IPS-20b (cell line): ENCODE measurements around the gene SLBP.
A peak's percentile ranks its signal among the peaks of the same experiment; 100 is the strongest.

Experiments used
- H3K27ac ChIP-seq: one replicate; pipeline ENCODE4 v1.5.1; 2013; ENCODE audit warnings: low read length
- H3K27me3 ChIP-seq: 2 replicates; pipeline ENCODE4 v1.6.1; 2013; ENCODE audit warnings: mild to moderate bottlenecking, low read length, inconsistent platforms; ENCODE audit not compliant: insufficient read depth
- H3K36me3 ChIP-seq: 2 replicates; pipeline ENCODE4 v1.6.1; 2013; ENCODE audit warnings: low read depth, mild to moderate bottlenecking, inconsistent platforms, low read length, moderate library complexity; ENCODE audit not compliant: insufficient read depth
- H3K4me1 ChIP-seq: 2 replicates; pipeline ENCODE4 v1.6.1; 2013; ENCODE audit warnings: mild to moderate bottlenecking, control low read depth, inconsistent platforms, low read length, moderate library complexity; ENCODE audit not compliant: insufficient read depth
- H3K4me3 ChIP-seq: 2 replicates; pipeline ENCODE4 v1.5.1; 2013; ENCODE audit warnings: mild to moderate bottlenecking, low read length, inconsistent platforms
- H3K9ac ChIP-seq: 2 replicates; pipeline ENCODE4 v1.6.1; 2013; ENCODE audit warnings: low read depth, mild to moderate bottlenecking, inconsistent platforms, low read length, moderate library complexity
- H3K9me3 ChIP-seq: 2 replicates; pipeline ENCODE4 v1.6.1; 2013; ENCODE audit warnings: mild to moderate bottlenecking, low read depth, low read length, inconsistent platforms; ENCODE audit not compliant: insufficient read depth

SLBP gene

GRCh38 chr4:1754336-1754735 lies 42.2 kb upstream of the SLBP start:
- no peak overlapping the region for H3K27ac ChIP-seq
- no peak overlapping the region for H3K4me3 ChIP-seq
- H3K9me3 ChIP-seq, result no peaks in the 10 kb centered on the region
- H3K4me1 ChIP-seq, result no peaks in the 10 kb centered on the region
- H3K36me3 ChIP-seq, result no peaks in the 10 kb centered on the region
- H3K27me3 ChIP-seq, result no peaks in the 10 kb centered on the region
- no peak overlapping the region for H3K9ac ChIP-seq

GRCh38 chr4:1753697-1754311 lies 41.7 kb upstream of the SLBP start:
- Histone ChIP-seq H3K27ac (no peak overlapping the region), H3K4me3 (no peak overlapping the region), H3K4me1 (no peaks in the 10 kb centered on the region), H3K27me3 (no peaks in the 10 kb centered on the region), H3K9me3 (no peaks in the 10 kb centered on the region), H3K9ac (no peak overlapping the region), H3K36me3 (no peaks in the 10 kb centered on the region)

GRCh38 chr4:1753294-1753696 lies 41.2 kb upstream of the SLBP start:
- peaks cover 3% of the 10 kb centered on the region; the same call in 1 of the 2 replicates for H3K27me3 ChIP-seq
- no peak overlapping the region for H3K9ac ChIP-seq
- H3K27ac ChIP-seq, result no peak overlapping the region
- H3K9me3 ChIP-seq, result no peaks in the 10 kb centered on the region
- H3K4me1 ChIP-seq, result no peaks in the 10 kb centered on the region
- no peak overlapping the region for H3K4me3 ChIP-seq
- H3K36me3 ChIP-seq, result no peaks in the 10 kb centered on the region

GRCh38 chr4:1752284-1753041 lies 40.3 kb upstream of the SLBP start:
- no peak overlapping the region for H3K4me3 ChIP-seq
- no peaks in the 10 kb centered on the region for H3K9me3 ChIP-seq
- no peaks in the 10 kb centered on the region for H3K36me3 ChIP-seq
- no peaks in the 10 kb centered on the region for H3K4me1 ChIP-seq
- no peak overlapping the region for H3K9ac ChIP-seq
- H3K27me3 ChIP-seq, result peaks cover 7% of the 10 kb centered on the region
- no peak overlapping the region for H3K27ac ChIP-seq

- Histone ChIP-seq H3K9ac (no peak overlapping the region), H3K4me3 (no peak overlapping the region), H3K27me3 (peaks cover 7% of the 10 kb centered on the region), H3K36me3 (no peaks in the 10 kb centered on the region), H3K4me1 (no peaks in the 10 kb centered on the region), H3K27ac (no peak overlapping the region), H3K9me3 (no peaks in the 10 kb centered on the region)
Measured at GRCh38 chr4:1751919-1752283, 39.8 kb upstream of the SLBP start.

- H3K9ac ChIP-seq, result no peak overlapping the region
- no peak overlapping the region for H3K27ac ChIP-seq
- H3K4me3 ChIP-seq, result no peak overlapping the region
- H3K36me3 ChIP-seq, result no peaks in the 10 kb centered on the region
- H3K9me3 ChIP-seq, result no peaks in the 10 kb centered on the region
- H3K4me1 ChIP-seq, result no peaks in the 10 kb centered on the region
- peaks cover 7% of the 10 kb centered on the region for H3K27me3 ChIP-seq
Measured at GRCh38 chr4:1751155-1751918, 39.2 kb upstream of the SLBP start.

GRCh38 chr4:1750381-1751154 lies 38.4 kb upstream of the SLBP start:
- Histone ChIP-seq H3K27me3 (peaks cover 7% of the 10 kb centered on the region), H3K27ac (no peak overlapping the region), H3K4me3 (no peak overlapping the region), H3K36me3 (no peaks in the 10 kb centered on the region), H3K4me1 (no peaks in the 10 kb centered on the region), H3K9me3 (no peaks in the 10 kb centered on the region), H3K9ac (no peak overlapping the region)

- H3K36me3 ChIP-seq, result peaks cover 5% of the 10 kb centered on the region
- no peak overlapping the region for H3K9ac ChIP-seq
- no peaks in the 10 kb centered on the region for H3K4me1 ChIP-seq
- H3K4me3 ChIP-seq, result no peak overlapping the region
- H3K9me3 ChIP-seq, result no peaks in the 10 kb centered on the region
- H3K27ac ChIP-seq, result no peak overlapping the region
- peaks cover 7% of the 10 kb centered on the region for H3K27me3 ChIP-seq
Measured at GRCh38 chr4:1749826-1750225, 37.7 kb upstream of the SLBP start.

GRCh38 chr4:1749370-1749769 lies 37.3 kb upstream of the SLBP start:
- Histone ChIP-seq H3K4me1 (no peaks in the 10 kb centered on the region), H3K9ac (no peak overlapping the region), H3K36me3 (peaks cover 9% of the 10 kb centered on the region), H3K4me3 (no peak overlapping the region), H3K9me3 (no peaks in the 10 kb centered on the region), H3K27me3 (peaks cover 7% of the 10 kb centered on the region), H3K27ac (no peak overlapping the region)

- Histone ChIP-seq H3K9me3 (no peaks in the 10 kb centered on the region), H3K36me3 (peaks cover 18% of the 10 kb centered on the region), H3K4me3 (peak overlapping the region; percentile 47; the same call in 1 of the 2 replicates), H3K27ac (no peak overlapping the region), H3K9ac (no peak overlapping the region), H3K27me3 (peaks cover 7% of the 10 kb centered on the region), H3K4me1 (no peaks in the 10 kb centered on the region)
Measured at GRCh38 chr4:1748465-1748995, 36.4 kb upstream of the SLBP start.

- peaks cover 7% of the 10 kb centered on the region for H3K27me3 ChIP-seq
- H3K4me1 ChIP-seq, result no peaks in the 10 kb centered on the region
- H3K9ac ChIP-seq, result no peak overlapping the region
- peaks cover 24% of the 10 kb centered on the region for H3K36me3 ChIP-seq
- H3K4me3 ChIP-seq, result no peak overlapping the region
- no peak overlapping the region for H3K27ac ChIP-seq
- H3K9me3 ChIP-seq, result no peaks in the 10 kb centered on the region
Measured at GRCh38 chr4:1747603-1747967, 35.5 kb upstream of the SLBP start.
